Measurements from ENCODE around the gene CCER1. TPM values are rescaled to one million over a fixed set of nuclear protein-coding genes. Genes with fewer than 3 reads are reported as not detected.
"Not testable (repeated sequence)": the region's sequence is repeated elsewhere in the genome, so short reads cannot be mapped to it uniquely, and the experiment has no call there.

The CCER1 gene
- total and polyA plus RNA-seq, 2 donors (not counting 1 experiment from before 2014, with no cell fraction given), result not detected

- Histone ChIP-seq H2AFZ (ENCODE audit: insufficient read depth, low read depth, low read length, poor library complexity, severe bottlenecking) (no peak overlapping the region), H3K4me1 (ENCODE audit: control insufficient read depth in 2 of 2, insufficient read depth in 2 of 2, low read length in 2 of 2) (no peaks in the 10 kb centered on the region), H3K4me2 (replicated peaks; ENCODE audit: low read depth, low read length, poor library complexity, severe bottlenecking) (no peak overlapping the region), H3K27ac (ENCODE audit: low read length in 2 of 2) (no peak overlapping the region), H4K20me1 (ENCODE audit: control insufficient read depth, insufficient read depth, low read length, poor library complexity, severe bottlenecking) (no peaks in the 10 kb centered on the region), H3K36me3 (replicated peaks in 1 of 2; ENCODE audit: control extremely low read depth in 1 of 2, control insufficient read depth in 1 of 2, extremely low read depth in 1 of 2, insufficient read depth in 2 of 2, low read length in 1 of 2) (no peaks in the 10 kb centered on the region), H3K79me2 (ENCODE audit: control insufficient read depth, insufficient read depth, low read length) (no peaks in the 10 kb centered on the region), H3K4me3 (ENCODE audit: control extremely low read depth in 1 of 5, extremely low read depth in 1 of 5, insufficient read depth in 1 of 5, low read depth in 2 of 5, low read length in 4 of 5) (no peak overlapping the region), H3K9me3 (ENCODE audit: control extremely low read depth in 1 of 3, control insufficient read depth in 2 of 3, insufficient read depth in 1 of 3, low read length in 2 of 3) (peaks cover 0 to 1% (median 0%) of the 10 kb centered on the region in 3 donors), H3K9ac (ENCODE audit: low read length) (no peak overlapping the region), H3K27me3 (replicated peaks in 1 of 4; ENCODE audit: control extremely low read depth in 1 of 4, control insufficient read depth in 3 of 4, insufficient read depth in 4 of 4, low read length in 3 of 4) (no peaks in the 10 kb centered on the region)
- Mint-ChIP-seq H3K4me3 (no peak overlapping the region), H3K27ac (no peak overlapping the region), H3K27me3 (peaks cover 10% of the 10 kb centered on the region), H3K4me1 (no peaks in the 10 kb centered on the region), H3K9me3 (ENCODE audit: insufficient read depth) (no peaks in the 10 kb centered on the region)
- ATAC-seq (ENCODE audit: low read depth), result no peak
- POLR2A ChIA-PET, result no interaction called here
- TF ChIP-seq, protein P1, sequence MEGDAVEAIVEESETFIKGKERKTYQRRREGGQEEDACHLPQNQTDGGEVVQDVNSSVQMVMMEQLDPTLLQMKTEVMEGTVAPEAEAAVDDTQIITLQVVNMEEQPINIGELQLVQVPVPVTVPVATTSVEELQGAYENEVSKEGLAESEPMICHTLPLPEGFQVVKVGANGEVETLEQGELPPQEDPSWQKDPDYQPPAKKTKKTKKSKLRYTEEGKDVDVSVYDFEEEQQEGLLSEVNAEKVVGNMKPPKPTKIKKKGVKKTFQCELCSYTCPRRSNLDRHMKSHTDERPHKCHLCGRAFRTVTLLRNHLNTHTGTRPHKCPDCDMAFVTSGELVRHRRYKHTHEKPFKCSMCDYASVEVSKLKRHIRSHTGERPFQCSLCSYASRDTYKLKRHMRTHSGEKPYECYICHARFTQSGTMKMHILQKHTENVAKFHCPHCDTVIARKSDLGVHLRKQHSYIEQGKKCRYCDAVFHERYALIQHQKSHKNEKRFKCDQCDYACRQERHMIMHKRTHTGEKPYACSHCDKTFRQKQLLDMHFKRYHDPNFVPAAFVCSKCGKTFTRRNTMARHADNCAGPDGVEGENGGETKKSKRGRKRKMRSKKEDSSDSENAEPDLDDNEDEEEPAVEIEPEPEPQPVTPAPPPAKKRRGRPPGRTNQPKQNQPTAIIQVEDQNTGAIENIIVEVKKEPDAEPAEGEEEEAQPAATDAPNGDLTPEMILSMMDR (IDR thresholded peaks at IDR 0.05), result no peak
- no peak for TF ChIP-seq EZH2 (IDR thresholded peaks at IDR 0.05; ENCODE audit: borderline replicate concordance, insufficient read depth, low read depth, low read length, poor library complexity, severe bottlenecking)
- intact Hi-C loops (cut with micrococcal nuclease), result no loop called here
- 88% methylated on average over 1 of the region's 1 CpG for WGBS (ENCODE audit: insufficient coverage)
- DNase-seq, result no peak
- CTCF ChIA-PET, result no interaction called here
Observed at GRCh38 chr12:90987101-90987500, 32.1 kb upstream of the CCER1 start.

- H3K4me3 ChIP-seq (ENCODE audit: control extremely low read depth in 1 of 5, extremely low read depth in 1 of 5, insufficient read depth in 1 of 5, low read depth in 2 of 5, low read length in 4 of 5); H3K36me3 ChIP-seq (replicated peaks in 1 of 2; ENCODE audit: control extremely low read depth in 1 of 2, control insufficient read depth in 1 of 2, extremely low read depth in 1 of 2, insufficient read depth in 2 of 2, low read length in 1 of 2); H3K9ac ChIP-seq (ENCODE audit: low read length); H3K4me1 ChIP-seq (ENCODE audit: control insufficient read depth in 2 of 2, insufficient read depth in 2 of 2, low read length in 2 of 2); H3K79me2 ChIP-seq (ENCODE audit: control insufficient read depth, insufficient read depth, low read length); H3K27ac ChIP-seq (ENCODE audit: low read length in 2 of 2); DNase-seq; H4K20me1 ChIP-seq (ENCODE audit: control insufficient read depth, insufficient read depth, low read length, poor library complexity, severe bottlenecking); H3K4me1 Mint-ChIP-seq; H3K27me3 ChIP-seq (replicated peaks in 1 of 4; ENCODE audit: control extremely low read depth in 1 of 4, control insufficient read depth in 3 of 4, insufficient read depth in 4 of 4, low read length in 3 of 4); H3K4me3 Mint-ChIP-seq; H2AFZ ChIP-seq (ENCODE audit: insufficient read depth, low read depth, low read length, poor library complexity, severe bottlenecking); H3K27ac Mint-ChIP-seq; POLR2A ChIA-PET; H3K27me3 Mint-ChIP-seq; intact Hi-C loops (cut with micrococcal nuclease); CTCF ChIA-PET; H3K9me3 ChIP-seq (ENCODE audit: control extremely low read depth in 1 of 3, control insufficient read depth in 2 of 3, insufficient read depth in 1 of 3, low read length in 2 of 3); H3K4me2 ChIP-seq (replicated peaks; ENCODE audit: low read depth, low read length, poor library complexity, severe bottlenecking); ATAC-seq (ENCODE audit: low read depth); H3K9me3 Mint-ChIP-seq (ENCODE audit: insufficient read depth): not testable (repeated sequence)
- WGBS (ENCODE audit: insufficient coverage), result 65% methylated on average over 3 of the region's 3 CpGs
Observed at GRCh38 chr12:90985331-90985730, 30.4 kb upstream of the CCER1 start.

All from B cell (primary cell).